ENCODE measurements around the gene N4BP2L1. TPM values are rescaled to one million over a fixed set of nuclear protein-coding genes. Genes with fewer than 3 reads are reported as not detected.

Gene N4BP2L1
- total and polyA plus RNA-seq, 8 donors, result 4.9 to 46.1 (median 15.1) TPM

- no peak for TF ChIP-seq POLR2AphosphoS5 (IDR thresholded peaks at IDR 0.05)
- no peak for TF ChIP-seq CTCF (IDR thresholded peaks at IDR 0.05)
- peak in 1 of 2 donors; percentile 52 for DNase-seq
- Histone ChIP-seq H3K9me3 (no peaks in the 10 kb centered on the region), H3K27ac (peak overlapping the region; percentile 86 to 95 (median 90)), H3K4me3 (peak overlapping the region; percentile 87 to 89 (median 88)), H3K4me1 (peaks cover 14 to 37% (median 22%) of the 10 kb centered on the region in 4 donors), H3K36me3 (peaks cover 0 to 12% (median 3%) of the 10 kb centered on the region in 4 donors), H3K27me3 (no peaks in the 10 kb centered on the region)
- 47 to 58% (median 50%) methylated on average over 9 of the region's 9 CpGs for WGBS, 5 donors
- intact Hi-C loops (cut with DNase I; ENCODE audit: low total_unique reads), result no loop called here
These were observed 877 bp upstream of the N4BP2L1 start for GRCh38 chr13:32428581-32429432.

- Histone ChIP-seq H3K27ac (peak overlapping the region; percentile 86 to 95 (median 90)), H3K4me3 (peak overlapping the region; percentile 87 to 89 (median 88)), H3K27me3 (no peaks in the 10 kb centered on the region), H3K9me3 (no peaks in the 10 kb centered on the region), H3K4me1 (peaks cover 14 to 40% (median 22%) of the 10 kb centered on the region in 4 donors), H3K36me3 (peaks cover 0 to 6% (median 3%) of the 10 kb centered on the region in 4 donors)
- intact Hi-C loops (cut with DNase I; ENCODE audit: low total_unique reads), result no loop called here
- 0 to 2% (median 1%) methylated on average over 43 to 90 of the region's 90 CpGs for WGBS, 5 donors
- no peak for TF ChIP-seq CTCF (IDR thresholded peaks at IDR 0.05)
- DNase-seq, result peak; percentile 57 to 78
These were observed 709 bp downstream of the N4BP2L1 start for GRCh38 chr13:32426990-32427851.

GRCh38 chr13:32426191-32426989, 1.5 kb downstream of the N4BP2L1 start:
- H3K36me3 ChIP-seq, result peaks cover 0 to 6% (median 0%) of the 10 kb centered on the region in 4 donors
- H3K4me1 ChIP-seq, result peaks cover 14 to 40% (median 22%) of the 10 kb centered on the region in 4 donors
- no peaks in the 10 kb centered on the region for H3K9me3 ChIP-seq
- intact Hi-C loops (cut with DNase I; ENCODE audit: low total_unique reads), result no loop called here
- TF ChIP-seq POLR2AphosphoS5 (IDR thresholded peaks at IDR 0.05) (no peak), POLR2A (IDR thresholded peaks at IDR 0.05) (no peak), EP300 (IDR thresholded peaks at IDR 0.05) (no peak), CTCF (IDR thresholded peaks at IDR 0.05) (no peak)
- 46 to 52% (median 50%) methylated on average over 19 of the region's 19 CpGs for WGBS, 5 donors
- H3K4me3 ChIP-seq, result peak overlapping the region; percentile 87 to 89 (median 88)
- H3K27ac ChIP-seq, result peak overlapping the region; percentile 86 to 95 (median 90)
- DNase-seq, result peak in 1 of 2 donors; percentile 71
- H3K27me3 ChIP-seq, result no peaks in the 10 kb centered on the region

- 83 to 96% (median 92%) methylated on average over 7 of the region's 7 CpGs for WGBS, 5 donors
- Histone ChIP-seq H3K27me3 (no peaks in the 10 kb centered on the region), H3K4me3 (no peak overlapping the region), H3K4me1 (peaks cover 14 to 40% (median 22%) of the 10 kb centered on the region in 4 donors), H3K36me3 (peaks cover 0 to 10% (median under 1%) of the 10 kb centered on the region in 4 donors), H3K27ac (peak overlapping the region in 1 of 5 donors; percentile 93), H3K9me3 (peaks cover 0 to 1% (median 0%) of the 10 kb centered on the region in 4 donors)
- no peak for DNase-seq
- TF ChIP-seq EP300 (IDR thresholded peaks at IDR 0.05) (no peak), POLR2A (IDR thresholded peaks at IDR 0.05) (no peak), CTCF (IDR thresholded peaks at IDR 0.05) (no peak), POLR2AphosphoS5 (IDR thresholded peaks at IDR 0.05) (no peak)
- intact Hi-C loops (cut with DNase I; ENCODE audit: low total_unique reads), result no loop called here
These were observed 2.8 kb downstream of the N4BP2L1 start for GRCh38 chr13:32425158-32425557.

Data from stomach (tissue), 9 donors.